Liver (tissue), 9 donors: ENCODE results near the gene ASB11. TPM values are rescaled to one million over a fixed set of nuclear protein-coding genes. Genes with fewer than 3 reads are reported as not detected.

Source experiments
- DNase-seq: peaks from one replicate; pipeline ENCODE4 v3.0.0-alpha.2; 2017; ENCODE audit warnings: low spot score
- H3K27ac ChIP-seq, 2 donors: one replicate each; pipeline ENCODE4 v1.7.0; 2013; ENCODE audit warnings: inconsistent platforms in 2 of 2, low read length in 2 of 2, control low read depth in 1 of 2, low read depth in 1 of 2, mild to moderate bottlenecking in 1 of 2
- H3K27me3 ChIP-seq, 4 donors: one replicate each; pipeline versions ENCODE4 v1.6.1 to v1.7.0; 2013; ENCODE audit warnings: low read length in 3 of 4, inconsistent platforms in 1 of 4, mild to moderate bottlenecking in 1 of 4, moderate library complexity in 1 of 4; ENCODE audit not compliant: control insufficient read depth in 4 of 4, insufficient read depth in 4 of 4
- H3K36me3 ChIP-seq, 4 donors: one replicate each; pipeline versions ENCODE4 v1.6.1 to v1.7.0; 2013; ENCODE audit warnings: low read length in 3 of 4, mild to moderate bottlenecking in 3 of 4, low read depth in 1 of 4, moderate library complexity in 1 of 4; ENCODE audit not compliant: control insufficient read depth in 4 of 4, insufficient read depth in 3 of 4
- H3K4me1 ChIP-seq, 4 donors: one replicate each; pipeline versions ENCODE4 v1.6.1 to v1.7.0; 2013; ENCODE audit warnings: low read length in 3 of 4, mild to moderate bottlenecking in 3 of 4, moderate library complexity in 1 of 4; ENCODE audit not compliant: control insufficient read depth in 4 of 4, insufficient read depth in 4 of 4
- H3K4me3 ChIP-seq, 3 donors: one replicate each; pipeline versions ENCODE4 v1.6.1 to v1.7.0; 2013; ENCODE audit warnings: low read length in 3 of 3, control low read depth in 1 of 3, low read depth in 1 of 3, mild to moderate bottlenecking in 1 of 3
- H3K9ac ChIP-seq, 2 donors: one replicate each; pipeline ENCODE4 v1.7.0; 2013; ENCODE audit warnings: low read length in 2 of 2, mild to moderate bottlenecking in 2 of 2, moderate library complexity in 2 of 2, control low read depth in 1 of 2, low read depth in 1 of 2
- H3K9me3 ChIP-seq, 4 donors: one replicate each; pipeline versions ENCODE4 v1.6.1 to v1.7.0; 2013; ENCODE audit warnings: low read length in 3 of 4; ENCODE audit not compliant: control insufficient read depth in 4 of 4
- ATF3 ChIP-seq: IDR thresholded peaks from 2 replicates; pipeline ENCODE4 v1.6.1; 2016; ENCODE audit warnings: antibody characterized with exemption
- EGR1 ChIP-seq, 2 donors: IDR thresholded peaks; 2 replicates each; pipeline ENCODE4 v1.6.1; 2016 to 2018; ENCODE audit warnings: antibody characterized with exemption in 2 of 2, low read depth in 2 of 2
- FOXA1 ChIP-seq: IDR thresholded peaks from 2 replicates; pipeline ENCODE4 v1.6.1; 2016; ENCODE audit warnings: antibody characterized with exemption
- FOXA2 ChIP-seq: IDR thresholded peaks from 2 replicates; pipeline ENCODE4 v1.6.1; 2016; ENCODE audit warnings: antibody characterized with exemption
- GABPA ChIP-seq, 2 donors: IDR thresholded peaks in 1 of 2; conservative IDR thresholded peaks in 1 of 2; 2 replicates each; pipeline ENCODE4 v1.6.1; 2016; ENCODE audit warnings: antibody characterized with exemption in 2 of 2, mild to moderate bottlenecking in 1 of 2, moderate library complexity in 1 of 2
- HNF4A ChIP-seq, 2 donors: conservative IDR thresholded peaks; 2 replicates each; pipeline ENCODE4 v1.6.1; 2016; ENCODE audit warnings: antibody characterized with exemption in 2 of 2, mild to moderate bottlenecking in 2 of 2
- HNF4G ChIP-seq: IDR thresholded peaks from 2 replicates; pipeline ENCODE4 v1.6.1; 2016; ENCODE audit warnings: antibody characterized with exemption
- JUND ChIP-seq, 2 donors: IDR thresholded peaks; 2 replicates each; pipeline ENCODE4 v1.6.1; 2016; ENCODE audit warnings: antibody characterized with exemption in 2 of 2
- MAX ChIP-seq: IDR thresholded peaks from 2 replicates; pipeline ENCODE4 v1.6.1; 2016; ENCODE audit warnings: antibody characterized with exemption
- REST ChIP-seq: IDR thresholded peaks from 2 replicates; pipeline ENCODE4 v1.6.1; 2016; ENCODE audit warnings: antibody characterized with exemption, mild to moderate bottlenecking
- SP1 ChIP-seq: IDR thresholded peaks from 2 replicates; pipeline ENCODE4 v1.6.1; 2018; ENCODE audit warnings: antibody characterized with exemption, mild to moderate bottlenecking
- TAF1 ChIP-seq: conservative IDR thresholded peaks from 2 replicates; pipeline ENCODE4 v1.6.1; 2016; ENCODE audit warnings: antibody characterized with exemption, mild to moderate bottlenecking
- ZBTB33 ChIP-seq: IDR thresholded peaks from 2 replicates; pipeline ENCODE4 v1.6.1; 2016; ENCODE audit warnings: antibody characterized with exemption
- WGBS: extraction: QIAGEN DNeasy Blood & Tissue Kit; methylation state at CpG from one replicate; pipeline ENCODE4 v1.1.7; 2013; 5-methylcytosine and 5-hydroxymethylcytosine counted together
- polyA plus RNA-seq, 2 donors: library from polyadenylated mRNA; stranded (reverse) in 1 of 2; unstranded in 1 of 2; fragments of 200-250 nt in 1 of 2; fragments of >200 nt in 1 of 2; fragmentation: Nextera tagmentation in 1 of 2; extraction: Ambion mirVana in 1 of 2; gene quantifications; one replicate each; pipeline versions ENCODE4 v1.2.1 to v1.2.3, GENCODE V29; 2013 to 2015
- total RNA-seq, 2 donors: library from RNA; depleted of rRNA; stranded (reverse); fragments of >200 nt; gene quantifications; one replicate each; pipeline ENCODE4 v1.2.3, GENCODE V29; 2014
- donor health status: healthy.
- donor health status: healthy.
- donor health status: healthy.
- donor health status: healthy.
- donor health status: healthy.

The ASB11 gene
- total and polyA plus RNA-seq, 4 donors = 0.03 TPM; not detected in 3

GRCh38 chrX:15269120-15269519, 46.3 kb downstream of the ASB11 start:
- peak overlapping the region; percentile 75 to 88 for H3K27ac ChIP-seq
- DNase-seq = no peak
- no peaks in the 10 kb centered on the region for H3K27me3 ChIP-seq
- H3K9me3 ChIP-seq = no peaks in the 10 kb centered on the region
- H3K4me3 ChIP-seq = peak overlapping the region in 1 of 3 donors; percentile 23
- H3K9ac ChIP-seq = peak overlapping the region; percentile 45 to 47
- TF ChIP-seq REST = no peak
- no peak for TF ChIP-seq ZBTB33
- H3K36me3 ChIP-seq = peaks cover 0 to 2% (median 0%) of the 10 kb centered on the region in 4 donors
- WGBS = 30% methylated on average over 1 of the region's 1 CpG
- peaks cover 4 to 11% (median 8%) of the 10 kb centered on the region in 4 donors for H3K4me1 ChIP-seq

GRCh38 chrX:15254852-15255251, 60.6 kb downstream of the ASB11 start:
- no peak overlapping the region for H3K4me3 ChIP-seq
- H3K27me3 ChIP-seq = no peaks in the 10 kb centered on the region
- H3K4me1 ChIP-seq = no peaks in the 10 kb centered on the region
- no peak for TF ChIP-seq REST
- TF ChIP-seq GABPA (IDR thresholded peaks at IDR 0.05 in 1 of 2, conservative IDR thresholded peaks at IDR 0.05 in 1 of 2) = no peak
- no peak for TF ChIP-seq TAF1
- no peak for TF ChIP-seq FOXA2
- no peak for TF ChIP-seq JUND (IDR thresholded peaks at IDR 0.05)
- no peak for TF ChIP-seq SP1
- H3K36me3 ChIP-seq = no peaks in the 10 kb centered on the region
- H3K27ac ChIP-seq = no peak overlapping the region
- no peaks in the 10 kb centered on the region for H3K9me3 ChIP-seq
- no peak for DNase-seq
- H3K9ac ChIP-seq = no peak overlapping the region

- Histone ChIP-seq H3K27me3 (no peaks in the 10 kb centered on the region), H3K9me3 (no peaks in the 10 kb centered on the region), H3K36me3 (peaks cover 0 to 4% (median 0%) of the 10 kb centered on the region in 4 donors), H3K4me1 (no peaks in the 10 kb centered on the region), H3K4me3 (no peak overlapping the region), H3K27ac (no peak overlapping the region), H3K9ac (no peak overlapping the region)
- WGBS = 78% methylated on average over 4 of the region's 4 CpGs
- DNase-seq = no peak
- TF ChIP-seq FOXA1 = no peak
- no peak for TF ChIP-seq HNF4G
- TF ChIP-seq MAX = no peak
- TF ChIP-seq TAF1 = no peak
- no peak for TF ChIP-seq ATF3
- no peak for TF ChIP-seq EGR1 (IDR thresholded peaks at IDR 0.05; ENCODE audit: low read depth in 2 of 2)
- TF ChIP-seq ZBTB33 = no peak
- no peak for TF ChIP-seq HNF4A (conservative IDR thresholded peaks at IDR 0.05)
Observed at GRCh38 chrX:15245896-15246295, 69.5 kb downstream of the ASB11 start.
